Right kidney (tissue), 1 donor: ENCODE measurements around the gene RCSD1.

Experiments
- DNase-seq: peaks from one replicate; pipeline ENCODE4 v3.0.0-alpha.2; 2016

RCSD1 gene

DNA sequence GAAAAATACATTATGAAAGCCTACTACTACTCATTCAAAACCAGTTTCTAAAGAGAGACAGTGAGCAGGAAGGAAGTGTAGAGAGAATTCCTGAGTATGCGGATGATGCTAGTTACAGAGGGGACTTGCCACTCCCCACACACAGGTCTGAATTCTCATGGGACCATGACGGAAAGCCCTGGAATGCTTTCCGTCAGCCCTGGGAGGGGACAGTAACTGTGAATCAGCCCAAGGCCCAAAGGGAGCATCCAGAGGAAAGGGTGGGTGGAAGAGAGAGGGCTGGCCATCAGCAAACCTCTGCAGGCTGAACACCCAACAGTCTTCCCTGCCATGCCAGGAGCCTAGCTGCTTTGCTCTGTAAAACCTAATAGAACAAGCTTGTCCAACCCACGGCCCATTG, 36.4 kb downstream of the RCSD1 start:
- DNase-seq, result no peak

DNA sequence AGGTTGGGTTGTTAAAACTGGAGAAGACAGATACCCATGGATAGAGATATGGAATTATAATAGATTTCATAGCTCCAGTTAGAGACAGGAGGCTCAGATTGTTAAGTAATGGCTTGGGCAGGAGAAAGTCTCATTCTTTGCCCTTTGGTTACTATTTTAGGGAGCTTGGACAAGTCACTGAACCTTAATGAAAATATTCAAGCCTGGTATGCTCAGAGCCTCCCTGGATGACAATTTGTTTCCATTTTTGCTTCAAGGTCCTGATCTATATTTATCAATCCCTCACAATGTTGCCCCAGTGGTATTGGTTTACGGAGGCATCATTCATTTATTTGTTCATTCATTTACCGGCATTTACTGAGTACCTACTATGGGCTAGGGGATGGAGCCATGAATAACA, 37.5 kb downstream of the RCSD1 start:
- DNase-seq, result no peak

DNA sequence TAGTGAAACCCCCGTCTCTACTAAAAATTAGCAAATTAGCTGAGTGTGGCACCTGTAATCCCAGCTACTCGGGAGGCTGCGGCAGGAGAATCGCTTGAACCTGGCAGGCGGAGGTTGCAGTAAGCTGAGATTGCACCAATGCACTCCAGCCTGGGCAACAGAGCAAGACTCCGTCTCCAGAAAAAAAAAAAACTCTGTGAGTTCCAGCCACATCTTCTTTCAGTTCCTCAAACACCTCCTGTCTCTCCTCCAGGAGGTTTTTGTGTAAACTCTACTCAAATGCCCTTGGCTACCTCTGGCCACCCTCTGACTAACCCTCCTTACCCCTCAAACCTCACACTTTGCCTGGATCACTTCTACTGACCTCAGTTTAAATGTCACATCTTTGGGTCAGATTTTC, 38.1 kb downstream of the RCSD1 start:
- no peak for DNase-seq

DNA sequence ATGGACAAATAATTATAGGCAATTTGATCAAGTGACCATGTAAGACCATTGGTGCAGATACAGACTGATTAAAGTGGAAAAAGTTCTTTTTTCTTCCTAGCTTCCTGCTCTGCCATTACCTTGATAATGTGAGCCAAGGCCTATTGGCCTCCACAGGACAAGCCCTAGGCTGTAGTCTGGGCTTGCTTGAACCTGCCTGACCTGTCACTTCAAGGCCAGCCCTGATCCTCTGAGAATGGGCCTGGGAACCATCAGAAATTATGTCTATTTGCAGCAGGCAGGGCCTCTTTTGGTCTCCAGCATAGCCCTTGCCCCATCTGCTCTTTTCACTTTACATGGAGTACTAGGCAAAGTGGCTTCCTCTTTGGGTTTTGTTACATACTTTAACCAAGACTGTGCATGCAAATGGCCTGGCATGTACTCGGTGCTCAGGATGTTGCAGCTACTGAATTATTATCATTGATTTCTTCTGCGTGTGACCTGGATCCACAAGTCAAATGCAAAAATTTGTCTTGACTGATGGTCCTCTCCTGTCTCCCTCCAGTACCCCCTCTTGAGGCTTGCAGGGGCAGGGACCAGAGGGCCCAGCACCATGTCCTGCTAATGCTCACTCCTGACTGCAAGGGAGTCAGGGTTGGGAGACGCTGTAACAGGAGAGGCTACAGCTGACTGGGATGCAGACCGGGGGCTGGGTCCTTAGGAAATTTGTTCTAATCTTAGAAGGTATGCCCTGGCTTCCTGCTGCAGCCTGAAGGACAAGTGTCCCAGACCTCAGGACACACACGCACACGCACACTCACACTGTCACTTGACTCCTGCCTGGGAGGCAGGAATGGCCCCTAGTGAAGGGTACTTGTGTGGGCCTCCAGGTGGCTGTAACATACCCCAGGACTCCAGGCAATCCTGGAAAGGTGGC, 39.4 kb downstream of the RCSD1 start:
- DNase-seq, result no peak

DNA sequence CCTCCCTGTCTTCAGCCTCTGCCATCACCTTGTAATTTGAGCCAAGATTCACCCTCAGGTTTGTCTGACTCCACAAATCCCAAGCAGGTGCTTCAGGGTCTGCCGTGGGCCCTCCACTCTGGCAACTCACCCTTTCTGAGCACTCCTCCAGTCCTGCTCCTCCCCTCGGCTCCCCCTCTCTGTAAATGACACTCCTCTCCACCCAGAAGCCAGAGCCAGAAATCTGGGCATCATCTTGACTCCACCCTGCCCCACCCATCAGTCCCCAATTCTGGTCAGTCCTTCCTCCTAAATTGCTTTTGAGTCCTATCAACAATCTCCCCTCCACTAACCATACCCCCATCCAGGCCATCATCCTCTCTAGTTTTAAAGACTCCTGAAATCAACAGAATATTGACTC, 40.5 kb downstream of the RCSD1 start:
- no peak for DNase-seq

DNA sequence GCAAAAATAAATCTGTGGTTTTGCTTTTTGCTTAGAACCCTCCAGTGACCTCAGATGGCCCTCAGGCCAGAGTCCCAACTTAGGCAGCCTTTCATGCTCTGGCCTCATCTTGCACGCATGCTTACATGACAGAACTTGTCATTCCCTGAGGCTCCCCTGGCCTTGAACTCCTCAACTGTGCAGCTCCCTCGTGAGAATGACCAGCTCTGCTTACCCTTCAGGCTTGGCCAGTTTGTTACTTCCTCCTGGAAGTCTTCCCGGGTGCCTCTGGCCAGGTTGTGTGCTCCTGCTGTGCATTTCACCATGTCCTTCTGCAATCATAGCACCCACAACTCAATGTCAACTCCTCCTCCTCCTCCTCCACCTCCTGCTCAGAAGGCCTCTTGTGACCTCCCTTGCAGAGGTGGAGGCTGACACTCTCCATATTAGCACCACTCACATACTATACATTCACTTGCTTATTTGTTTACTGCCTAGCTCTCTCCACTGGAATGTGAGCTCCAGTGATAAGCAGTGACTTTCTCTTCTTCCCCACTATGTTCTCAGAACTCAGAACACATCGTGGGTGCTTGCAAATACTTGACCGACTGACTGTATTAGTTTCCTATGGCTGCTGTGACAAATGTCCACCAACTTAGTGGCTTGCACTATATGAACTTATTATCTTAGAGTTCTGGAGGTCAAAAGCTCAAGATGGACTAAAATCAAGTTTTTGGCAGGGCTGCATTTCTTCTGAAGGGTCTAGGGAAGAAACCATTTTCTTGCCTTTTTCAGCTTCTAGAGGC, 41.9 kb downstream of the RCSD1 start:
- no peak for DNase-seq

DNA sequence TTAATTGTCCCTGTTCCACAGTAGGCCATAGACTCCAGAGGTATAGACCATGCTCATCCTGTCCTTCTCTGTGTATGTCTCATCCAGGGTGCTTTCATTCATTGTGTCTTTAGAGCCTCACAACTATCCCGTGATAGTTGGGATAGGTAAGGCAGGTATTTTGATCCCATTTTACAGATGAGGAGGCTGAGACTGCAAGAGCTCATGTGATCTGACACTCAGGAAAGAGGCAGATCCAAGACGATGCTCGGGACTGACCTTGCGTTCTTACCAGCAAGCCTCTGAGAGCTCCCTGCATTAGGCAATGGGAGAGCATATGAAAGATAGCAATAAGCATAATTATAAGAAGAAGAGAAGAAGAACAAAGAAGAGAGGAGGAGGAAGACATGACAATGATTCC, 42.8 kb downstream of the RCSD1 start:
- DNase-seq, result no peak

DNA sequence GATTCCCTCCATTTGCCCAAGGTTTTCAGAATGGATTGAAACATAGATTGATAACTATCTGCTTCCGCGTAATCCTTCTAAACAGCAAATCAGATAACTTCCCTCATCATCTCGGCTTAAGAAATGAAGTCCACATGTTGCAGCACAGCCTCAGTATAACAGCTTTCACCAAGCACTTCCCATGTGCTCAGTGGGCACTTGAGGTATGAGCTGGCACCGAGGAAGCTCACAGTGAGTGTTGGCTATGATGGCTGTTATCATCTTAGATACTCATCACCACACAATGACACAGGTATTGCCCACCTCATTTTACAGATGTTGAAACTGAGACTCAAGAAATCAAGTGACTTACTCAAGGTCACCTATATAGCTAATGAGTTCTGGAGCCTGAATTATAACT, 43.2 kb downstream of the RCSD1 start:
- no peak for DNase-seq

DNA sequence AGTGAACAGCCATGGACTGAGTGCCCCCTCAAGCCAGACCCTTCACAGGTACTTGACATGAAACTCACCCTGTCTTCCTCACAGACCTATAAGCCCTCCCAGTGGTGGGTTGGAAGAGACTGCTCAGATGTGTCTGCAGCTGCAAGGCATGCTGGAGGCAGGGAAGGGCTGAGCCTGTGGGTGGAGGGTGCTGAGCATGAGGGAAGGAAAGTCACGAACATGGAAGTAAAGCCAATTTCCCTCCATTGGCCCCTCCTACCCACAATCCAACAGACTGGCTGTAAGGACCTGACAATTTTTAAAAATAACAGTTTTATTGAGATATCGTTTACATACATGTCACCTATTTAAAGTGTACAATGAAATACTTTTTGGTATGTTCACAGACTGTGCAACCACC, 44.1 kb downstream of the RCSD1 start:
- DNase-seq, result no peak

DNA sequence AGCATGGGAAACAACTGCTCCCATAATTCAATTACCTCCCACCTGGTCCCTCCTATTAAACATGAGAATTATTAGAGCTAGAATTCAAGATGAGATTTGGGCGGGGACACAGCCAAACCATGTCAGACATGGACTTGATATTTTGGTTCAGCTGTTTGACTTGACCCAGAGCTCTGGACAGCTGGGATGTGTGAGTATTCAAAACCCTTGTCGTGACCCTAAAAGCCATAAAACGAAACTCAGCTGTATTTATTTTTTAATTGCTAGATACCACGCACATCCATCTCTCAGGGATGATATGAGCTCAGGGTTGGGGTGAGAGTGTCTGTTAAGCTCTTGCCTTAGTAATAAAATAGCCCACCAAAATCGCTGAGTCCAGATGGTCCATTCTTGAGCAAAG, 45.4 kb downstream of the RCSD1 start:
- no peak for DNase-seq

- DNase-seq, result no peak
Observed at GRCh38 chr1:167676205-167676915, 46.3 kb downstream of the RCSD1 start.

- no peak for DNase-seq
Observed at GRCh38 chr1:167676916-167677848, 47.1 kb downstream of the RCSD1 start.

DNA sequence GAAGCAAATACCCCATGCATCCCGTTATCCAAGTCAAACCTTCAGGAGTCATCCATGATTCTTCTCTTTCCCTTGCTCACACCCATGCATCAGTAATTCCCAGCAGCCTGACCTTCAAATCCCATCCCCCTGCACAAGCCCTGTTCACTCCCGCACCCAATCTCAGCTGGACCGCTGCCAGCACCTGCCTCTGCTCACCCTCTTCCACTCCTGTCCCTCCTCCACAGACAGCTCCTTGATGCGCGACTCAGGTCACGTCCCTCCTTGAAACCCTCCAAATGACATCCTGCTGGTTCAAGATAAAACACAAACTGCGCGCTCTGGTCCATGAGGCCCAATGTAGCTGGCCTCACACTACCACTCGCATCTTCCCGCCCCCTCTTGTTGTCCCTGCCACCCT, 48.4 kb downstream of the RCSD1 start:
- DNase-seq, result no peak

GRCh38 chr1:167678838-167679237, 48.8 kb downstream of the RCSD1 start:
- no peak for DNase-seq

- no peak for DNase-seq
Observed at GRCh38 chr1:167679714-167680113, 49.7 kb downstream of the RCSD1 start.

DNA sequence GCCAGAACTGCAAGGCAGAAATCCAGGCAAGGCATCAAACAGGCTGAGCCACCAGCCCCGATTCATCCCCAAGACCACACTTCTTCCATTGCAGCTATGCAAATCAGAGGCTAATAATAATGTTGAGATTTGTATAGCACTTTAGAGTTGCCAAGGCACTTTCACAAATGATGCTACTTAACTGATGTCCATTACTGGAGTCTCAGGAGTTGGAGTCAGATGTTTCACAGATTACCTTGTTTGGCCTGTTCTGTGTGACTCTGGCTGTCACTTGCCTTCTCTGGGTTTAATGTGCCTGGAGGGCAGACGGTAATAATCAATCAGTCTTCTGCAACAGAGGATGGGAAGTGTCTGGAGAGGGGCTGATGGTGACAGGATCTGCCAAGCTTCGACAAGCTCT, 51.0 kb downstream of the RCSD1 start:
- no peak for DNase-seq

DNA sequence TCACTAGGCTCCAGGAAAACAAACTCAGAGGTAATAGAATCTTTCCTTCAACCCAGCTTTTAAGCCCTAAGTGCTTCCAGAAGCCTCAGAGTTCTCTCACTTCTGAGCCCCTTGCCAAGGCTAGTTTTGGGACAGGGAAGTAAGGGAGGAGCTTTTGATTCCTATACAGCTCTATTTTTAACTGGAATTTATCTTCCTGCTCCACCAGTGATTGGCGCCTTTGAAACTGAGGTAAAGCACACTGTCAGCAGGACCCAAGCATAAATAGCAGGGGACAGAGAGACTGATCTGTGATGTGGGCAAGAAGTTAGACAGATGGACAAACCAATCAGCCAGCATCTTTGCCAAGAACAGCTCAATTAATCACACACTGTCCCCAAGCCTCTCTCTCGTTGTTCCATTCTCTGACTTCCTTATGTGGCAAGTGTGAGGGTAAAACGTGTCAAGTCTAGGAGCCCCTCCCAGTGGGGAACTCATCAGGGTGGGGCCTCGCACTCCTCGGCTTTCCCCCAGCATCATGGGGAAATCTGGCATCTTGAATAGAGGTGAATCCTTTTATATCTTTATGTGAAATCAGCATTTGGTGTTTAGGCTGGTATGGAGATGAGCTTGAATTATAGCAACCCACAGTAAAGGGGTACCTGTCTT, 51.5 kb downstream of the RCSD1 start:
- DNase-seq, result no peak

GRCh38 chr1:167683226-167683625, 53.2 kb downstream of the RCSD1 start:
- DNase-seq, result no peak

GRCh38 chr1:167683641-167684502, 53.8 kb downstream of the RCSD1 start:
- no peak for DNase-seq

GRCh38 chr1:167685844-167686243, 55.8 kb downstream of the RCSD1 start:
- no peak for DNase-seq
